Measurements from ENCODE around the gene MYL6. TPM values are rescaled to one million over a fixed set of nuclear protein-coding genes. Genes with fewer than 3 reads are reported as not detected.
A peak's percentile ranks its signal among the peaks of the same experiment; 100 is the strongest.

The MYL6 gene
- polyA plus RNA-seq, 1 of the 3 experiments (the other 2 are of a cell fraction) = 4,697 TPM

- peak overlapping the region; percentile 96 for H2AFZ ChIP-seq (ENCODE audit: low read depth)
- ChIA-PET POLR2A (interaction anchor here (0.7 to 2.2 kb wide), 13 partner anchors 31 to 272 kb away, joined by 3 to 21 read pairs (median 4); partner anchors contain the start of genes ANKRD52, COQ10A, ESYT1 and MYL6), CTCF (interaction anchor here (0.7 to 13.8 kb wide), 66 partner anchors 10 to 445 kb away, joined by 3 to 272 read pairs (median 5); partner anchors contain the start of genes ANKRD52, COQ10A, CS and ERBB3)
- H3K27me3 ChIP-seq (ENCODE audit: insufficient read depth) = no peaks in the 10 kb centered on the region
- 1% methylated on average over 42 of the region's 42 CpGs for WGBS (ENCODE audit: low lambda C conversion rate)
- peak overlapping the region; percentile 83 to 87 for H3K27ac ChIP-seq (ENCODE audit: low read depth in 2 of 2, low read length in 1 of 2)
- peak overlapping the region; percentile 97 for H3K4me2 ChIP-seq
- peaks cover 19% of the 10 kb centered on the region for H3F3A ChIP-seq (replicated peaks; ENCODE audit: insufficient read depth)
- peaks cover 8% of the 10 kb centered on the region for H4K20me1 ChIP-seq (ENCODE audit: insufficient read depth)
- no peaks in the 10 kb centered on the region for H3K9me2 ChIP-seq
- peak overlapping the region; percentile 87 to 91 for H3K4me3 ChIP-seq (ENCODE audit: low read depth in 2 of 2, low read length in 1 of 2)
- peaks cover 8 to 13% of the 10 kb centered on the region in 2 experiments; a peak in 2 of 4 replicates for H3K4me1 ChIP-seq (ENCODE audit: control insufficient read depth in 1 of 2, insufficient read depth in 2 of 2, low read depth in 1 of 2, low read length in 1 of 2)
- H3K9me3 ChIP-seq = no peaks in the 10 kb centered on the region
- DNase-seq = peak; percentile 77
- H3K36me3 ChIP-seq (replicated peaks in 1 of 2; ENCODE audit: control insufficient read depth in 1 of 2, insufficient read depth in 2 of 2, low read length in 1 of 2) = peaks cover 9 to 18% of the 10 kb centered on the region in 2 experiments
- H3K9ac ChIP-seq = peak overlapping the region; percentile 94
- peaks cover 38% of the 10 kb centered on the region for H3K79me2 ChIP-seq (ENCODE audit: insufficient read depth)
- TF ChIP-seq NRF1 (IDR thresholded peaks at IDR 0.05; ENCODE audit: low read depth, low read length) (no peak), USF2 (IDR thresholded peaks at IDR 0.05; ENCODE audit: borderline replicate concordance, low read depth, low read length) (no peak), EZH2phosphoT487 (IDR thresholded peaks at IDR 0.05; ENCODE audit: borderline replicate concordance, low read depth) (no peak), YY1 (IDR thresholded peaks at IDR 0.05; ENCODE audit: low read depth) (peak; percentile 67; the same call in 1 of the 2 replicates), FOXM1 (IDR thresholded peaks at IDR 0.05; ENCODE audit: low read depth) (no peak), RFX5 (IDR thresholded peaks at IDR 0.05; ENCODE audit: low read length) (no peak), TAF1 (IDR thresholded peaks at IDR 0.05; ENCODE audit: borderline replicate concordance, low read depth, low read length) (no peak), TEAD4 (IDR thresholded peaks at IDR 0.05; ENCODE audit: borderline replicate concordance, insufficient read depth) (peak; percentile 93; the same call in 1 of the 2 replicates), FOXJ3 (CRISPR knock-in tag; IDR thresholded peaks at IDR 0.05) (no peak), RCOR1 (IDR thresholded peaks at IDR 0.05; ENCODE audit: low read length) (peak; percentile 61; the same call in 1 of the 2 replicates), FOSL2 (IDR thresholded peaks at IDR 0.05; ENCODE audit: borderline replicate concordance, low read depth) (peak; percentile 59; the same call in 1 of the 2 replicates), SMC3 (IDR thresholded peaks at IDR 0.05; ENCODE audit: low read depth, low read length) (no peak), TCF12 (IDR thresholded peaks at IDR 0.05) (no peak), GABPA (IDR thresholded peaks at IDR 0.05; ENCODE audit: low read depth) (peak; percentile 67), RXRA (IDR thresholded peaks at IDR 0.05; ENCODE audit: borderline replicate concordance, low read depth) (no peak), MEF2A (IDR thresholded peaks at IDR 0.05; ENCODE audit: borderline replicate concordance, low read depth) (no peak), ELF1 (IDR thresholded peaks at IDR 0.05) (peak; percentile 84), CTCF (IDR thresholded peaks at IDR 0.05) (no peak; the same call in none of the 2 replicates), POLR2AphosphoS5 (IDR thresholded peaks at IDR 0.05; ENCODE audit: low read depth, low read length) (no peak), MXI1 (IDR thresholded peaks at IDR 0.05; ENCODE audit: low read depth, low read length) (no peak), SIN3A (IDR thresholded peaks at IDR 0.05; ENCODE audit: borderline replicate concordance, low read depth, low read length) (no peak), IRF3 (IDR thresholded peaks at IDR 0.05; ENCODE audit: low read depth, low read length) (no peak)
- TF ChIP-seq, protein P1, sequence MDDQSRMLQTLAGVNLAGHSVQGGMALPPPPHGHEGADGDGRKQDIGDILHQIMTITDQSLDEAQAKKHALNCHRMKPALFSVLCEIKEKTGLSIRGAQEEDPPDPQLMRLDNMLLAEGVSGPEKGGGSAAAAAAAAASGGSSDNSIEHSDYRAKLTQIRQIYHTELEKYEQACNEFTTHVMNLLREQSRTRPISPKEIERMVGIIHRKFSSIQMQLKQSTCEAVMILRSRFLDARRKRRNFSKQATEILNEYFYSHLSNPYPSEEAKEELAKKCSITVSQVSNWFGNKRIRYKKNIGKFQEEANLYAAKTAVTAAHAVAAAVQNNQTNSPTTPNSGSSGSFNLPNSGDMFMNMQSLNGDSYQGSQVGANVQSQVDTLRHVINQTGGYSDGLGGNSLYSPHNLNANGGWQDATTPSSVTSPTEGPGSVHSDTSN (IDR thresholded peaks at IDR 0.05) = no peak
- TF ChIP-seq, protein P2, sequence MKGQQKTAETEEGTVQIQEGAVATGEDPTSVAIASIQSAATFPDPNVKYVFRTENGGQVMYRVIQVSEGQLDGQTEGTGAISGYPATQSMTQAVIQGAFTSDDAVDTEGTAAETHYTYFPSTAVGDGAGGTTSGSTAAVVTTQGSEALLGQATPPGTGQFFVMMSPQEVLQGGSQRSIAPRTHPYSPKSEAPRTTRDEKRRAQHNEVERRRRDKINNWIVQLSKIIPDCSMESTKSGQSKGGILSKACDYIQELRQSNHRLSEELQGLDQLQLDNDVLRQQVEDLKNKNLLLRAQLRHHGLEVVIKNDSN (IDR thresholded peaks at IDR 0.05; ENCODE audit: borderline replicate concordance, low read depth) = no peak
- TF ChIP-seq, protein P3, sequence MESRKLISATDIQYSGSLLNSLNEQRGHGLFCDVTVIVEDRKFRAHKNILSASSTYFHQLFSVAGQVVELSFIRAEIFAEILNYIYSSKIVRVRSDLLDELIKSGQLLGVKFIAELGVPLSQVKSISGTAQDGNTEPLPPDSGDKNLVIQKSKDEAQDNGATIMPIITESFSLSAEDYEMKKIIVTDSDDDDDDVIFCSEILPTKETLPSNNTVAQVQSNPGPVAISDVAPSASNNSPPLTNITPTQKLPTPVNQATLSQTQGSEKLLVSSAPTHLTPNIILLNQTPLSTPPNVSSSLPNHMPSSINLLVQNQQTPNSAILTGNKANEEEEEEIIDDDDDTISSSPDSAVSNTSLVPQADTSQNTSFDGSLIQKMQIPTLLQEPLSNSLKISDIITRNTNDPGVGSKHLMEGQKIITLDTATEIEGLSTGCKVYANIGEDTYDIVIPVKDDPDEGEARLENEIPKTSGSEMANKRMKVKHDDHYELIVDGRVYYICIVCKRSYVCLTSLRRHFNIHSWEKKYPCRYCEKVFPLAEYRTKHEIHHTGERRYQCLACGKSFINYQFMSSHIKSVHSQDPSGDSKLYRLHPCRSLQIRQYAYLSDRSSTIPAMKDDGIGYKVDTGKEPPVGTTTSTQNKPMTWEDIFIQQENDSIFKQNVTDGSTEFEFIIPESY (IDR thresholded peaks at IDR 0.05; ENCODE audit: borderline replicate concordance, low read depth) = no peak
Measured at GRCh38 chr12:56189918-56190694, 31.9 kb downstream of the MYL6 start.

All from SK-N-SH (cell line).